Transverse colon (tissue), 4 donors: ENCODE measurements around the gene C19orf12. TPM values are rescaled to one million over a fixed set of nuclear protein-coding genes. Genes with fewer than 3 reads are reported as not detected.

Experiments
- DNase-seq: peaks from one replicate; pipeline ENCODE4 v3.0.0-alpha.2; 2019
- H3K27ac ChIP-seq, 4 donors: fragments of 200-600 bp; sonication (generic); 2 replicates each; pipeline ENCODE4 v1.5.1; 2016 to 2018; ENCODE audit warnings: inconsistent platforms in 4 of 4
- H3K27me3 ChIP-seq: fragments of 200-600 bp; sonication (generic); 2 replicates; pipeline ENCODE4 v1.5.1; 2017; ENCODE audit warnings: inconsistent platforms
- H3K36me3 ChIP-seq, 4 donors: fragments of 200-600 bp; sonication (generic); 2 replicates each; pipeline ENCODE4 v1.5.1; 2017 to 2019; ENCODE audit warnings: inconsistent platforms in 4 of 4
- H3K4me1 ChIP-seq, 4 donors: fragments of 200-600 bp; sonication (generic); 2 replicates each; pipeline ENCODE4 v1.5.1; 2017 to 2020; ENCODE audit warnings: inconsistent platforms in 4 of 4
- H3K4me3 ChIP-seq, 4 donors: fragments of 200-600 bp; sonication (generic); 1 replicate in 1 of 4; 2 replicates in 3 of 4; pipeline versions ENCODE4 v1.5.1 to v1.6.1; 2017 to 2019; ENCODE audit warnings: inconsistent platforms in 4 of 4
- H3K9me3 ChIP-seq, 2 donors: fragments of 200-600 bp; sonication (generic); 2 replicates each; pipeline ENCODE4 v1.5.1; 2017 to 2019; ENCODE audit warnings: inconsistent platforms in 2 of 2
- EP300 ChIP-seq: sonication (generic); formaldehyde crosslinking; IDR thresholded peaks from one replicate; pipeline ENCODE4 v1.6.1; 2017; ENCODE audit warnings: antibody characterized with exemption, low read depth
- POLR2A ChIP-seq: fragments of 450-650 bp; IDR thresholded peaks from one replicate; pipeline ENCODE4 v1.6.1; 2016; ENCODE audit warnings: antibody characterized with exemption, mild to moderate bottlenecking, moderate library complexity
- POLR2AphosphoS5 ChIP-seq, 3 donors: sonication (generic); formaldehyde crosslinking; IDR thresholded peaks; one replicate each; pipeline ENCODE4 v1.6.1; 2016; ENCODE audit warnings: antibody characterized with exemption in 3 of 3
- WGBS, 2 donors: methylation state at CpG; one replicate each; pipeline ENCODE4 v1.1.5; 2018; ENCODE audit warnings: low coverage in 1 of 2; 5-methylcytosine and 5-hydroxymethylcytosine counted together
- in situ Hi-C, 4 donors: fragments of 200-750 bp; cut with MboI; loops; one replicate each; pipeline versions ENCODE4 v1.15.0 to v1.15.1; 2017; ENCODE audit warnings: low sequenced_read_pairs in 3 of 4, low pct_ligation_motif_present in 1 of 4, low pct_unique_long_range_greater_than_20kb in 1 of 4
- intact Hi-C: fragments of 100-400 bp; cut with DNase I; formaldehyde crosslinking; loops from one replicate; pipeline ENCODE4 v1.15.1; 2023; ENCODE audit warnings: low total_unique reads
- total RNA-seq, 4 donors: library from RNA; depleted of rRNA; stranded (reverse); fragments of >200 nt; gene quantifications; one replicate each; pipeline ENCODE4 v1.1.0, GENCODE V29; 2016
- TF ChIP-seq, protein P1 (sequence below), 5 experiments: fragments of 200-600 bp in 3 of 5; fragments of 450-650 bp in 2 of 5; sonication (generic) in 3 of 5; IDR thresholded peaks; 1 replicate in 2 of 5; 2 replicates in 3 of 5; pipeline ENCODE4 v1.5.1; 2016 to 2017; ENCODE audit warnings: antibody characterized with exemption in 5 of 5, inconsistent platforms in 3 of 5, mild to moderate bottlenecking in 2 of 5, moderate library complexity in 1 of 5

Gene C19orf12
- total RNA-seq, 4 donors from 2014 or later: 13.9 to 33.3 (median 21.4) TPM

DNA sequence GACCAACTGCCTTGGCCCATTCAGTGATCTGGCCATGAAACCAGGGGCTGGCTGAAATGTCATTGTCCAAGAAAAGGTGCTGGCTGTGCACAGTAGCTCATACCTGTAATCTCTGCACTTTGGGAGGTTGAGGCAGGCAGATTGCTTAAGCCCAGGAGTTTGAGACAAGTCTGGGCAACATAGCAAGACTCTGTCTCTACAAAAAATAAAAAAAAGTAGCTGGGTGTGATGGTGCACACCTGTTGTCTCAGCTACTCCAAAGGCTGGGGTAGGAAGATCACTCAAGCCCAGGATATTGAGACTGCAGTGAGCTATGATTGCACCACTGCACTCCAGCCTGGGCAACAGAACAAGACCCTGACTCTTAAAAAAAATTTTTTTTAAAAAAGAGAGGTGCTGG lies 28.6 kb upstream of the C19orf12 start:
- in situ Hi-C loops: loop anchor here in 1 of 4 donors (25.0 kb wide), 1 partner anchor 919 kb away; no protein-coding TSS in a partner anchor
- Histone ChIP-seq H3K36me3 (no peaks in the 10 kb centered on the region), H3K27me3 (no peaks in the 10 kb centered on the region), H3K27ac (no peak overlapping the region), H3K4me1 (no peaks in the 10 kb centered on the region), H3K4me3 (no peak overlapping the region), H3K9me3 (no peaks in the 10 kb centered on the region)
- no peak for DNase-seq
- TF ChIP-seq, protein P1, sequence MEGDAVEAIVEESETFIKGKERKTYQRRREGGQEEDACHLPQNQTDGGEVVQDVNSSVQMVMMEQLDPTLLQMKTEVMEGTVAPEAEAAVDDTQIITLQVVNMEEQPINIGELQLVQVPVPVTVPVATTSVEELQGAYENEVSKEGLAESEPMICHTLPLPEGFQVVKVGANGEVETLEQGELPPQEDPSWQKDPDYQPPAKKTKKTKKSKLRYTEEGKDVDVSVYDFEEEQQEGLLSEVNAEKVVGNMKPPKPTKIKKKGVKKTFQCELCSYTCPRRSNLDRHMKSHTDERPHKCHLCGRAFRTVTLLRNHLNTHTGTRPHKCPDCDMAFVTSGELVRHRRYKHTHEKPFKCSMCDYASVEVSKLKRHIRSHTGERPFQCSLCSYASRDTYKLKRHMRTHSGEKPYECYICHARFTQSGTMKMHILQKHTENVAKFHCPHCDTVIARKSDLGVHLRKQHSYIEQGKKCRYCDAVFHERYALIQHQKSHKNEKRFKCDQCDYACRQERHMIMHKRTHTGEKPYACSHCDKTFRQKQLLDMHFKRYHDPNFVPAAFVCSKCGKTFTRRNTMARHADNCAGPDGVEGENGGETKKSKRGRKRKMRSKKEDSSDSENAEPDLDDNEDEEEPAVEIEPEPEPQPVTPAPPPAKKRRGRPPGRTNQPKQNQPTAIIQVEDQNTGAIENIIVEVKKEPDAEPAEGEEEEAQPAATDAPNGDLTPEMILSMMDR (IDR thresholded peaks at IDR 0.05): no peak
- TF ChIP-seq POLR2AphosphoS5 (IDR thresholded peaks at IDR 0.05) (no peak), EP300 (no peak), POLR2A (no peak)
- intact Hi-C loops: no loop called here

DNA sequence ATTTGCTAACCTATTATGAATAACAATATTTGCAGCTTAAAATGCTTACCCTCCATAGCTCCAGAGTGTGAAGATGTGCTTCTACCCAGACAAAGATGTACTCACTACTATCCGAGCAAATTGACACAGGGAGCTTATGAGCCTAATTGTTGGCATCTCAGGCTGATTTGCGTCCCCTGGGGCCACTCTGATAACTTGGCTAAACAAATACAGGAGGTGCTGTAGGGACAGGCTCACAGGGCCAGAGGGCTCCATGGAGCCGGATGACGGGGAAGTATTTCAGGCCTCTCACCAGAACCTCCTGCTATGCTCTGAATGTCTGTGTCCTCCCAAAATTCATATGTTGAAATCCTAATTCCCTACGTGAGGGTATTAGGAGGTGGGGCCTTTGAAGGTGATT lies 26.7 kb upstream of the C19orf12 start:
- in situ Hi-C loops (loop anchor here in 1 of 4 donors (25.0 kb wide), 1 partner anchor 921 kb away; no protein-coding TSS in a partner anchor), intact Hi-C loops (no loop called here)
- no peaks in the 10 kb centered on the region for H3K36me3 ChIP-seq
- no peak for DNase-seq
- no peaks in the 10 kb centered on the region for H3K4me1 ChIP-seq
- no peak overlapping the region for H3K27ac ChIP-seq
- H3K27me3 ChIP-seq: peaks cover 12% of the 10 kb centered on the region
- no peaks in the 10 kb centered on the region for H3K9me3 ChIP-seq
- 55% methylated on average over 5 of the region's 5 CpGs; no CpG with 5 or more reads in 1 of the 2 donors for WGBS, 2 donors
- TF ChIP-seq, protein P1 (IDR thresholded peaks at IDR 0.05): no peak
- TF ChIP-seq EP300 (no peak), POLR2AphosphoS5 (IDR thresholded peaks at IDR 0.05) (no peak), POLR2A (no peak)
- H3K4me3 ChIP-seq: no peak overlapping the region

DNA sequence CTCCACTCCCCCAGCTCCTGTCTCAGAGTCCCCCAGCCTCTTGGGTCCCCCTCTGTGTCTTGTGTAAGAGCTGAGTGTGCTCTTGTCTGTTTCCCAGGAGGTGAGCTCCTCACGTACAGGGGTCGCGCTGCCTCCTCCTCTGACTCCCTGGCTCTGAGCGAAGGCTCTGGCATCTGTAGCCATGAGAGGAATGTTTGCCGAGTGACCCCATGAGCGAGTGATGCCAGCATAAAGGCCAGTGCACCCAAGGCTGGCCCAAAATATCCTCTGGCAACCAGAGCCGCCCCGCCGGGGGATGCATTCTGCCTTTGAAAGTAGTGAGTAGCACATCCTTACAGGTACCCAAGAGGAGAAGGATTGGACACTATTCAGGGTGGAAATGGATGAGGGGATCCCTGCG lies 26.2 kb upstream of the C19orf12 start:
- WGBS, 2 donors: 89% methylated on average over 10 of the region's 10 CpGs; no CpG with 5 or more reads in 1 of the 2 donors
- TF ChIP-seq POLR2AphosphoS5 (IDR thresholded peaks at IDR 0.05) (no peak), EP300 (no peak), POLR2A (no peak)
- TF ChIP-seq, protein P1 (IDR thresholded peaks at IDR 0.05): no peak
- intact Hi-C loops (no loop called here), in situ Hi-C loops (loop anchor here in 1 of 4 donors (25.0 kb wide), 1 partner anchor 921 kb away; no protein-coding TSS in a partner anchor)
- no peak for DNase-seq
- no peak overlapping the region for H3K27ac ChIP-seq
- no peaks in the 10 kb centered on the region for H3K4me1 ChIP-seq
- no peaks in the 10 kb centered on the region for H3K36me3 ChIP-seq
- peaks cover 12% of the 10 kb centered on the region for H3K27me3 ChIP-seq
- H3K4me3 ChIP-seq: no peak overlapping the region
- H3K9me3 ChIP-seq: no peaks in the 10 kb centered on the region

DNA sequence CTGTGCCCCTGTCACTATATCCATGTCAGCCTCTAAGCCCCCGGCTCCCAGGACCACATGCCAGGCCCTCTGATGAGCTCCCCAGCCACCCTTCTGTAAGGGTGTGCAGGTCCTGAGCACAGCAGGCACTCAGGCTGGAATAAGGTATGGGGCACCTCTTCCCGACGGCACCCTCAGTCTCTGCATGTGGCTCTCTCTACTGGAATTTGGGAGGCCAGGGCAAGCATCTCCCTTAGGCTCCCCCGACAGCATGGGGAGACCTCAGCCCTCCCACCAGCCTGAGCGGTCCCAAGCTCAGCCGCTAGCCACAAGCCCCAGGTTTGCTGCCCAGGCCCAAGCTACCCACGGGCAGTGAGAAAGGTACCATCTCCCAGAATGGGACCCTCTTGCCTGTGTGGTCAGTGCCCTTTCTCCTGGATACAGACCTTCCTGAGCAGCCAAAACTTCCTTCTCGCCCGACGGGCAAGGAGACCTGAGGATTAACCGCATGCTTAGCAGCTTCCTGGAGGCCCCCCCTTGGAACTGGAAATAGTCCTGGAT lies 22.5 kb upstream of the C19orf12 start:
- TF ChIP-seq, protein P1 (IDR thresholded peaks at IDR 0.05): no peak
- TF ChIP-seq POLR2A (no peak), EP300 (no peak), POLR2AphosphoS5 (IDR thresholded peaks at IDR 0.05) (no peak)
- in situ Hi-C loops (loop anchor here in 1 of 4 donors (10.0 to 25.0 kb wide), 2 partner anchors 137 to 925 kb away; no protein-coding TSS in a partner anchor), intact Hi-C loops (loop anchor here (10.0 kb wide), 1 partner anchor 137 kb away; no protein-coding TSS in a partner anchor)
- no peak for DNase-seq
- H3K9me3 ChIP-seq: no peaks in the 10 kb centered on the region
- no peaks in the 10 kb centered on the region for H3K4me1 ChIP-seq
- WGBS, 2 donors: 91% methylated on average over 11 of the region's 11 CpGs; no CpG with 5 or more reads in 1 of the 2 donors
- no peak overlapping the region for H3K27ac ChIP-seq
- H3K4me3 ChIP-seq: no peak overlapping the region
- H3K36me3 ChIP-seq: no peaks in the 10 kb centered on the region
- peaks cover 12% of the 10 kb centered on the region for H3K27me3 ChIP-seq
